ENCODE measurements around the gene RNF208. TPM values are rescaled to one million over a fixed set of nuclear protein-coding genes. Genes with fewer than 3 reads are reported as not detected.

The RNF208 gene
- total and polyA plus RNA-seq, 10 of the 15 experiments (the other 5 are each of a cell fraction or from before 2014, with no cell fraction given) = 0.06 to 10.7 (median 0.77) TPM

DNA sequence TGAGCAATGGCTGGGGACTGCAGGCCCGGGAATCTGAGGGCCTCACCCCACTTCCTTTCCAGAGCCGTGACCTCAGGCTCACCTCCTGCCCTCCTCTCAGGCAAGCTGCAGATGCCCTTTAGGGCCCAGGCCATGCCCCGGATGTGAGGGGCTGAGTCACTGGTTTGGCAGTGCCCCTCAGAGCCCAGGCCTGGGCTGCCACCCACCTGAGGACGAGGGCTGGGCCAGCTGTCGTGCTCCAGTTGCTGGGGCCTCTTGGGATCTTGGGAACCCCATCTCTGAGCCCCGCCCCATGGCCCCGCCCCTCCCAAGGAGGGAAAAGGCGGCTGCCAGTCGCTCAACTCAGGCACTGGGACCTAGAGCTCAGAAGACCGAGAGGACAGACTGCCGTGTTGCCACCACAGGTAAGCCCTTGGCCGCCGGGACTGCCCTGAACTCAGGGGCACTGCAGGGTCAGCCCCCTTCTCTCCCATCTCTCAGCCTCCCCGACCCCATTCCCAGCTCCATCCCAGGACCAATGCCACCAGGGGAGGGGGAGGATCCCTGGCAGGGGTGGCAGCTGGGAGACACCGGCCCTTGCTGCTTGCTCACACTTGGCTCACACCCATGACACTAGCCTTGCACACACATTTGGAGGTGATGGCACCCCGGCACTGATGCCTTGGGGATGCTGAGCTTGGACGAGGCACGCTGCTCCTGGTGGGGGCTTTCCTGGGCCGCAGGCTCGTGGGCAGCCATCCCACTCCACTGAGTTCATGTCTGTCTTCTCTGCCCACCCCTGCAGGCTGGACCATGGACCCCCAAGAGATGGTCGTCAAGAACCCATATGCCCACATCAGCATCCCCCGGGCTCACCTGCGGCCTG is 3.0 kb upstream of the RNF208 start, which contains the start of gene CYSRT1:
Gene CYSRT1 (plus strand): TSS at position 345 of the 865 bp plus-strand sequence. CDS start 448 bp downstream, at position 793.
- peak within 1 kb of the TSS; percentile 79 for H3K9ac ChIP-seq (ENCODE audit: control insufficient read depth, insufficient read depth, low read length)
- peaks cover 16% of the 10 kb centered on the region for H3K4me1 ChIP-seq (ENCODE audit: control insufficient read depth, insufficient read depth, low read length)
- peak within 1 kb of the TSS; percentile 85; the same call in 1 of the 2 replicates for H2AFZ ChIP-seq (ENCODE audit: control insufficient read depth, low read depth, low read length)
- peak within 1 kb of the TSS; percentile 73 for H3K27ac ChIP-seq (ENCODE audit: control insufficient read depth, insufficient read depth)
- 27% methylated on average over 22 of the region's 23 CpGs for WGBS (ENCODE audit: insufficient coverage, insufficient replicate concordance, low lambda C conversion rate, missing lambda C conversion rate)
- H3K79me2 ChIP-seq (ENCODE audit: control insufficient read depth, insufficient read depth, low read length) = no peaks in the 10 kb centered on the region
- no TSS peak for BruUV-seq (replicated peaks)
- no peaks in the 10 kb centered on the region for H4K20me1 ChIP-seq (ENCODE audit: control insufficient read depth, insufficient read depth)
- ChIA-PET SMC1A (ENCODE audit: uncharacterized antibody, unreplicated experiment) (interaction anchor here (0.6 to 3.3 kb wide), 8 partner anchors 12 to 129 kb away, joined by 3 to 18 read pairs (median 3); partner anchors contain the start of gene TPRN), CTCF (interaction anchor here (0.8 to 6.4 kb wide), 7 partner anchors 14 to 176 kb away, joined by 3 to 52 read pairs (median 13); partner anchors contain the start of genes ANAPC2, SAPCD2, SSNA1 and TUBB4B), RAD21 (ENCODE audit: unreplicated experiment) (interaction anchor here (0.8 to 3.5 kb wide), 8 partner anchors 12 to 157 kb away, joined by 3 to 34 read pairs (median 4); no protein-coding TSS in a partner anchor), POLR2A (interaction anchor here (0.9 to 5.5 kb wide), 11 partner anchors 10 to 154 kb away, joined by 3 to 68 read pairs (median 6); partner anchors contain the start of genes ANAPC2, NDOR1, SAPCD2 and SSNA1)
- H3K36me3 ChIP-seq (ENCODE audit: control insufficient read depth in 2 of 2, insufficient read depth in 2 of 2, low read length in 1 of 2) = no peaks in the 10 kb centered on the region
- in situ Hi-C loops (cut with MboI) (loop anchor here (5.0 kb wide), 1 partner anchor 103 kb away; no protein-coding TSS in a partner anchor), intact Hi-C loops (cut with micrococcal nuclease; ENCODE audit: unreplicated experiment) (loop anchor here (5.0 to 10.0 kb wide), 2 partner anchors 38 to 180 kb away; partner anchors contain the start of genes ANAPC2, NPDC1 and SSNA1)
- DNase-seq (ENCODE audit: low read depth, low spot score) (no peak), ATAC-seq (no peak), FAIRE-seq (no peak)
- H3K4me2 ChIP-seq (ENCODE audit: control insufficient read depth, insufficient read depth) = peak within 1 kb of the TSS; percentile 85
- TF ChIP-seq NR2F1 (conservative IDR thresholded peaks at IDR 0.05) (0 out of 2 replicates have a peak, but pooled peaks have one; percentile 33), IKZF1 (conservative IDR thresholded peaks at IDR 0.05) (no peak), BRCA1 (IDR thresholded peaks at IDR 0.05; ENCODE audit: low read depth, low read length) (no peak), JUNB (IDR thresholded peaks at IDR 0.05) (no peak), GABPA (IDR thresholded peaks at IDR 0.05; ENCODE audit: low read depth) (no peak), RUNX3 (IDR thresholded peaks at IDR 0.05; ENCODE audit: low read length) (no peak)
- TF ChIP-seq, protein P1, sequence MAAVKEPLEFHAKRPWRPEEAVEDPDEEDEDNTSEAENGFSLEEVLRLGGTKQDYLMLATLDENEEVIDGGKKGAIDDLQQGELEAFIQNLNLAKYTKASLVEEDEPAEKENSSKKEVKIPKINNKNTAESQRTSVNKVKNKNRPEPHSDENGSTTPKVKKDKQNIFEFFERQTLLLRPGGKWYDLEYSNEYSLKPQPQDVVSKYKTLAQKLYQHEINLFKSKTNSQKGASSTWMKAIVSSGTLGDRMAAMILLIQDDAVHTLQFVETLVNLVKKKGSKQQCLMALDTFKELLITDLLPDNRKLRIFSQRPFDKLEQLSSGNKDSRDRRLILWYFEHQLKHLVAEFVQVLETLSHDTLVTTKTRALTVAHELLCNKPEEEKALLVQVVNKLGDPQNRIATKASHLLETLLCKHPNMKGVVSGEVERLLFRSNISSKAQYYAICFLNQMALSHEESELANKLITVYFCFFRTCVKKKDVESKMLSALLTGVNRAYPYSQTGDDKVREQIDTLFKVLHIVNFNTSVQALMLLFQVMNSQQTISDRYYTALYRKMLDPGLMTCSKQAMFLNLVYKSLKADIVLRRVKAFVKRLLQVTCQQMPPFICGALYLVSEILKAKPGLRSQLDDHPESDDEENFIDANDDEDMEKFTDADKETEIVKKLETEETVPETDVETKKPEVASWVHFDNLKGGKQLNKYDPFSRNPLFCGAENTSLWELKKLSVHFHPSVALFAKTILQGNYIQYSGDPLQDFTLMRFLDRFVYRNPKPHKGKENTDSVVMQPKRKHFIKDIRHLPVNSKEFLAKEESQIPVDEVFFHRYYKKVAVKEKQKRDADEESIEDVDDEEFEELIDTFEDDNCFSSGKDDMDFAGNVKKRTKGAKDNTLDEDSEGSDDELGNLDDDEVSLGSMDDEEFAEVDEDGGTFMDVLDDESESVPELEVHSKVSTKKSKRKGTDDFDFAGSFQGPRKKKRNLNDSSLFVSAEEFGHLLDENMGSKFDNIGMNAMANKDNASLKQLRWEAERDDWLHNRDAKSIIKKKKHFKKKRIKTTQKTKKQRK (IDR thresholded peaks at IDR 0.05; ENCODE audit: low read depth, low read length) = no peak
- no peaks in the 10 kb centered on the region for H3K27me3 ChIP-seq (replicated peaks in 1 of 2; ENCODE audit: control insufficient read depth in 2 of 2, insufficient read depth in 2 of 2, low read length in 1 of 2)
- no peaks in the 10 kb centered on the region for H3K9me3 ChIP-seq (replicated peaks; ENCODE audit: control insufficient read depth, insufficient read depth, low read length)
- H3K4me3 ChIP-seq = peak within 1 kb of the TSS; percentile 93
